Stimulated activated CD8-positive, alpha-beta memory T cell treated with anti-CD3 and anti-CD28 coated beads, Interleukin-4, amount 100 ng/mL, for 24 hours (primary cell): Measurements from ENCODE around the gene LY9.

Source experiments
- DNase-seq: peaks from one replicate; pipeline ENCODE4 v3.0.0-alpha.2; 2020; ENCODE audit warnings: low read depth

The LY9 gene

GRCh38 chr1:160801836-160802580 lies 6.0 kb downstream of the LY9 start:
- no peak for DNase-seq

- DNase-seq, result no peak
Observed at GRCh38 chr1:160806109-160806665, 10.2 kb downstream of the LY9 start.

- no peak for DNase-seq
Observed at GRCh38 chr1:160806784-160807183, 10.8 kb downstream of the LY9 start.

- DNase-seq, result no peak
Observed at GRCh38 chr1:160807247-160807646, 11.3 kb downstream of the LY9 start.

- no peak for DNase-seq
Observed at GRCh38 chr1:160807738-160808137, 11.8 kb downstream of the LY9 start.

- DNase-seq, result no peak
Observed at GRCh38 chr1:160808289-160808688, 12.3 kb downstream of the LY9 start.

GRCh38 chr1:160810486-160810885 lies 14.5 kb downstream of the LY9 start:
- no peak for DNase-seq

GRCh38 chr1:160811147-160811546 lies 15.2 kb downstream of the LY9 start:
- DNase-seq, result no peak

GRCh38 chr1:160813215-160813614 lies 17.2 kb downstream of the LY9 start:
- no peak for DNase-seq

GRCh38 chr1:160814316-160814715 lies 18.3 kb downstream of the LY9 start:
- DNase-seq, result no peak

GRCh38 chr1:160814856-160815255 lies 18.9 kb downstream of the LY9 start:
- no peak for DNase-seq

- no peak for DNase-seq
Observed at GRCh38 chr1:160818207-160818937, 22.4 kb downstream of the LY9 start.

GRCh38 chr1:160819186-160819585 lies 23.2 kb downstream of the LY9 start:
- no peak for DNase-seq

GRCh38 chr1:160821627-160822026 lies 25.7 kb downstream of the LY9 start:
- DNase-seq, result no peak

GRCh38 chr1:160823296-160823695 lies 27.3 kb downstream of the LY9 start:
- DNase-seq, result no peak

GRCh38 chr1:160826546-160826945 lies 30.6 kb downstream of the LY9 start:
- no peak for DNase-seq

GRCh38 chr1:160827418-160827817 lies 31.4 kb downstream of the LY9 start:
- DNase-seq, result no peak

- no peak for DNase-seq
Observed at GRCh38 chr1:160829766-160830165, 33.8 kb downstream of the LY9 start.

- peak; percentile 65 for DNase-seq
Observed at GRCh38 chr1:160830321-160831153, 34.6 kb downstream of the LY9 start.

GRCh38 chr1:160834945-160835565 lies 39.1 kb downstream of the LY9 start:
- DNase-seq, result no peak

GRCh38 chr1:160835751-160836150 lies 39.8 kb downstream of the LY9 start:
- DNase-seq, result no peak

GRCh38 chr1:160836561-160836960 lies 40.6 kb downstream of the LY9 start:
- DNase-seq, result no peak
